Panc1 (cell line): Measurements from ENCODE around the gene GBP6.

Experiments used
- REST ChIP-seq, 2 experiments: IDR thresholded peaks; 2 replicates each; pipeline ENCODE4 v1.6.1; 2011 to 2012; ENCODE audit warnings: low read depth in 2 of 2, control low read depth in 1 of 2, low read length in 1 of 2, mild to moderate bottlenecking in 1 of 2, moderate library complexity in 1 of 2; ENCODE audit not compliant: insufficient read depth in 1 of 2
- SIN3A ChIP-seq: IDR thresholded peaks from 2 replicates; pipeline ENCODE4 v1.6.1; 2012; ENCODE audit warnings: low read depth, mild to moderate bottlenecking, low read length, moderate library complexity, borderline replicate concordance; ENCODE audit not compliant: insufficient read depth
- TF ChIP-seq, protein P1 (sequence below): fragments of 450-650 bp; IDR thresholded peaks from 2 replicates; pipeline ENCODE4 v1.5.1; 2017; ENCODE audit warnings: mild to moderate bottlenecking

DNA sequence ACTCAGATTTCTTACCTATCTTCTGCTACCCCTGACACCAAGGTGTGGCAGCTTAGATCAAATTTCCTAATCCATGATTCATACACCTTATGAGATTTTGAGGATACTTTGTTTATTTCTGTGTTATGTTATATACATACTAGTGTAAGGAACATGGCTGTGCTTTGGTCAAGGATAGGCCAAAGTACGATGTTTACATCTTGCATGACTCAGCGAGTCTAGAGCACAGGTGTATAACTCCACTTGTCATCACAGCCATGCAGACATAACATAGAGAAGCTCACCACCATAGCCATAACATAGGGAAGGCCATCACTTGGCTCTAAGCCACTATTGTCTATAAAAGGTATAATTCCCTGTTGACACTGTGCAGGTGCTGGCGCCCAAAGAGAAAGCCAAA lies 61.2 kb downstream of the GBP6 start:
- TF ChIP-seq, protein P1, sequence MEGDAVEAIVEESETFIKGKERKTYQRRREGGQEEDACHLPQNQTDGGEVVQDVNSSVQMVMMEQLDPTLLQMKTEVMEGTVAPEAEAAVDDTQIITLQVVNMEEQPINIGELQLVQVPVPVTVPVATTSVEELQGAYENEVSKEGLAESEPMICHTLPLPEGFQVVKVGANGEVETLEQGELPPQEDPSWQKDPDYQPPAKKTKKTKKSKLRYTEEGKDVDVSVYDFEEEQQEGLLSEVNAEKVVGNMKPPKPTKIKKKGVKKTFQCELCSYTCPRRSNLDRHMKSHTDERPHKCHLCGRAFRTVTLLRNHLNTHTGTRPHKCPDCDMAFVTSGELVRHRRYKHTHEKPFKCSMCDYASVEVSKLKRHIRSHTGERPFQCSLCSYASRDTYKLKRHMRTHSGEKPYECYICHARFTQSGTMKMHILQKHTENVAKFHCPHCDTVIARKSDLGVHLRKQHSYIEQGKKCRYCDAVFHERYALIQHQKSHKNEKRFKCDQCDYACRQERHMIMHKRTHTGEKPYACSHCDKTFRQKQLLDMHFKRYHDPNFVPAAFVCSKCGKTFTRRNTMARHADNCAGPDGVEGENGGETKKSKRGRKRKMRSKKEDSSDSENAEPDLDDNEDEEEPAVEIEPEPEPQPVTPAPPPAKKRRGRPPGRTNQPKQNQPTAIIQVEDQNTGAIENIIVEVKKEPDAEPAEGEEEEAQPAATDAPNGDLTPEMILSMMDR = no peak
- TF ChIP-seq REST (IDR thresholded peaks at IDR 0.05; ENCODE audit: insufficient read depth in 1 of 2, low read depth in 2 of 2, low read length in 1 of 2) (no peak), SIN3A (no peak)
